ENCODE measurements around the gene LOXL1. TPM values are rescaled to one million over a fixed set of nuclear protein-coding genes. Genes with fewer than 3 reads are reported as not detected.
A peak's percentile ranks its signal among the peaks of the same experiment; 100 is the strongest.

The LOXL1 gene
- total and polyA plus RNA-seq, 2 of the 4 experiments (the other 2 are of a cell fraction), result 148 to 332 TPM

DNA sequence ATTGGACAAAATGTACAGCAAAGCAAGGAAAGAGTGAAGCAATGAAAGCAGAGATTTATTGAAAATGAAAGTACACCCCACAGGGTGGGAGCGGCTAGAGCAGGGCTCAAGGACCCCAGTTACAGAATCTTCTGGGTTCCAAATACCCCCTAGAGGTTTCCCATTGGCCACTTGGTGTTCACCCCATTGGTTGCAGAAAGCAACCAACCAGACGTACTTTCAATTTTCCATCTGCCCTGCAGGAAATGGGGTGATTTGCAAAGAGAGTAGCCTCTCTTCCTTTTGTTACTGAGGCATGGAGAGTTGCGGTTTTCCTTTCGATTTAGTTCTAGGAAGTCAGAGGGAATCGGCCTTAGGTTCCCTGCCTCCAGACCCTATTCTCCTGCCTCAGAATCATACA lies 70.7 kb downstream of the LOXL1 start:
- WGBS, 2 experiments (ENCODE audit: extremely low coverage in 2 of 2, insufficient read length in 1 of 2), result no CpG with 5 or more reads among the region's 5 CpGs
- Histone ChIP-seq H3K4ac (ENCODE audit: low read depth, low read length) (no peak overlapping the region), H3K18ac (ENCODE audit: low read depth, low read length) (no peak overlapping the region), H2BK120ac (ENCODE audit: low read depth, low read length) (no peak overlapping the region), H4K91ac (ENCODE audit: insufficient read depth, low read depth, low read length) (no peak overlapping the region; the same call in 1 of the 2 replicates), H3K36me3 (ENCODE audit: control insufficient read depth, insufficient read depth, low read length) (peaks cover 8% of the 10 kb centered on the region), H2BK5ac (ENCODE audit: low read depth, low read length, poor library complexity, severe bottlenecking) (no peak overlapping the region), H4K20me1 (ENCODE audit: insufficient read depth, low read length) (peaks cover 11% of the 10 kb centered on the region; the same call in 1 of the 2 replicates), H2AK5ac (ENCODE audit: low read depth, low read length) (no peak overlapping the region), H3K79me1 (ENCODE audit: low read depth in 1 of 2, low read length in 2 of 2) (peaks cover 19 to 77% of the 10 kb centered on the region in 2 experiments), H3K23ac (ENCODE audit: low read depth, low read length) (peak overlapping the region; percentile 59; the same call in 1 of the 2 replicates), H3K4me2 (ENCODE audit: low read depth, low read length) (peak overlapping the region; percentile 84), H4K5ac (ENCODE audit: low read depth, low read length) (no peak overlapping the region), H3K27ac (ENCODE audit: insufficient read depth, low read length) (no peak overlapping the region), H3K4me1 (ENCODE audit: control insufficient read depth, insufficient read depth, low read length) (peaks cover 4% of the 10 kb centered on the region), H2AK9ac (replicated peaks; ENCODE audit: low read depth, low read length, poor library complexity) (no peak overlapping the region), H2AFZ (replicated peaks; ENCODE audit: low read length, poor library complexity) (no peak overlapping the region), H3K9me1 (ENCODE audit: insufficient read depth, low read length) (peaks cover 13% of the 10 kb centered on the region), H3K9ac (ENCODE audit: low read depth, low read length) (no peak overlapping the region), H3K9me3 (ENCODE audit: control insufficient read depth, insufficient read depth, low read length) (no peaks in the 10 kb centered on the region), H4K8ac (ENCODE audit: low read depth in 2 of 2, low read length in 2 of 2) (peak overlapping the region in 1 of 2 experiments; percentile 20; a peak in 1 of 4 replicates), H3K56ac (ENCODE audit: extremely low read depth, insufficient read depth, low read length) (no peak overlapping the region), H2BK20ac (ENCODE audit: low read depth, low read length) (no peak overlapping the region), H2BK15ac (ENCODE audit: low read depth, low read length) (no peak overlapping the region), H3K4me3 (ENCODE audit: insufficient read depth, low read depth, low read length) (peak overlapping the region; percentile 13; the same call in 1 of the 2 replicates), H3K14ac (replicated peaks; ENCODE audit: low read depth, low read length) (0 out of 2 replicates have a peak overlapping the region, but pooled peaks have one; percentile 22), H3K27me3 (ENCODE audit: control insufficient read depth, insufficient read depth, low read length) (no peaks in the 10 kb centered on the region)
- TF ChIP-seq MAZ (IDR thresholded peaks at IDR 0.05; ENCODE audit: borderline replicate concordance, low read depth, low read length), result no peak
- TF ChIP-seq MAFK (IDR thresholded peaks at IDR 0.05; ENCODE audit: low read depth, low read length), result no peak
- TF ChIP-seq, protein P1, sequence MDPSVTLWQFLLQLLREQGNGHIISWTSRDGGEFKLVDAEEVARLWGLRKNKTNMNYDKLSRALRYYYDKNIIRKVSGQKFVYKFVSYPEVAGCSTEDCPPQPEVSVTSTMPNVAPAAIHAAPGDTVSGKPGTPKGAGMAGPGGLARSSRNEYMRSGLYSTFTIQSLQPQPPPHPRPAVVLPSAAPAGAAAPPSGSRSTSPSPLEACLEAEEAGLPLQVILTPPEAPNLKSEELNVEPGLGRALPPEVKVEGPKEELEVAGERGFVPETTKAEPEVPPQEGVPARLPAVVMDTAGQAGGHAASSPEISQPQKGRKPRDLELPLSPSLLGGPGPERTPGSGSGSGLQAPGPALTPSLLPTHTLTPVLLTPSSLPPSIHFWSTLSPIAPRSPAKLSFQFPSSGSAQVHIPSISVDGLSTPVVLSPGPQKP (IDR thresholded peaks at IDR 0.05; ENCODE audit: borderline replicate concordance, low read depth, low read length), result no peak
- TF ChIP-seq CHD1 (IDR thresholded peaks at IDR 0.05; ENCODE audit: low read depth, low read length), result no peak
- no peak for TF ChIP-seq CEBPB (IDR thresholded peaks at IDR 0.05; ENCODE audit: low read depth, low read length)
- no peak for TF ChIP-seq RCOR1 (IDR thresholded peaks at IDR 0.05; ENCODE audit: insufficient replicate concordance, low read length)
- TF ChIP-seq MXI1 (IDR thresholded peaks at IDR 0.05; ENCODE audit: borderline replicate concordance, low read depth, low read length), result no peak
- TF ChIP-seq CTCF (conservative IDR thresholded peaks at IDR 0.05; ENCODE audit: low read depth, low read length), result no peak
- TF ChIP-seq POLR2A (IDR thresholded peaks at IDR 0.05; ENCODE audit: low read depth, low read length), result no peak
- TF ChIP-seq, protein P2, sequence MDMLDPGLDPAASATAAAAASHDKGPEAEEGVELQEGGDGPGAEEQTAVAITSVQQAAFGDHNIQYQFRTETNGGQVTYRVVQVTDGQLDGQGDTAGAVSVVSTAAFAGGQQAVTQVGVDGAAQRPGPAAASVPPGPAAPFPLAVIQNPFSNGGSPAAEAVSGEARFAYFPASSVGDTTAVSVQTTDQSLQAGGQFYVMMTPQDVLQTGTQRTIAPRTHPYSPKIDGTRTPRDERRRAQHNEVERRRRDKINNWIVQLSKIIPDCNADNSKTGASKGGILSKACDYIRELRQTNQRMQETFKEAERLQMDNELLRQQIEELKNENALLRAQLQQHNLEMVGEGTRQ (IDR thresholded peaks at IDR 0.05; ENCODE audit: low read depth, low read length), result no peak
- TF ChIP-seq NFE2L2 (IDR thresholded peaks at IDR 0.05; ENCODE audit: low read depth, low read length), result no peak
- CTCF ChIA-PET, result interaction anchor here (0.9 to 1.0 kb wide), 4 partner anchors 8 to 51 kb away, joined by 3 to 5 read pairs (median 3); no protein-coding TSS in a partner anchor
- POLR2A ChIA-PET (ENCODE audit: unreplicated experiment), result no interaction called here
- no TSS peak for BruUV-seq (replicated peaks)
- ATAC-seq (ENCODE audit: low read depth) (no peak), DNase-seq (no peak)
- intact Hi-C loops (cut with micrococcal nuclease) (no loop called here), dilution Hi-C loops (cut with HindIII; ENCODE audit: low sequenced_read_pairs, unreplicated experiment) (no loop called here), in situ Hi-C loops (cut with MboI; ENCODE audit: low sequenced_read_pairs) (no loop called here)
